Cortex of kidney (tissue), 1 donor: Measurements from ENCODE around the gene PGLYRP3.
"Not testable (repeated sequence)": the region's sequence is repeated elsewhere in the genome, so short reads cannot be mapped to it uniquely, and the experiment has no call there.

Experiments used
- DNase-seq: peaks from one replicate; lab custom pipeline; 2025; lab: John Stamatoyannopoulos, UW

PGLYRP3 gene

GRCh38 chr1:153348511-153349362, 36.0 kb upstream of the PGLYRP3 start, which contains the start of gene PGLYRP4:
TSS of gene PGLYRP4 (minus strand) at chr1:153348841. CDS start at chr1:153347932, 909 bp downstream.
- no peak for DNase-seq

- DNase-seq, result no peak
These were observed 35.1 kb upstream of the PGLYRP3 start for GRCh38 chr1:153347856-153348255.

- DNase-seq, result not testable (repeated sequence)
These were observed 34.3 kb upstream of the PGLYRP3 start for GRCh38 chr1:153347049-153347448.

GRCh38 chr1:153346077-153346723, 33.4 kb upstream of the PGLYRP3 start:
- no peak for DNase-seq

GRCh38 chr1:153345187-153346076, 32.7 kb upstream of the PGLYRP3 start:
- no peak for DNase-seq

GRCh38 chr1:153344718-153345025, 31.9 kb upstream of the PGLYRP3 start:
- DNase-seq, result no peak

GRCh38 chr1:153343811-153344717, 31.3 kb upstream of the PGLYRP3 start:
- DNase-seq, result no peak

GRCh38 chr1:153343040-153343681, 30.4 kb upstream of the PGLYRP3 start:
- no peak for DNase-seq

GRCh38 chr1:153342178-153342577, 29.4 kb upstream of the PGLYRP3 start:
- DNase-seq, result no peak

- DNase-seq, result no peak
These were observed 28.7 kb upstream of the PGLYRP3 start for GRCh38 chr1:153341431-153341934.

- no peak for DNase-seq
These were observed 27.6 kb upstream of the PGLYRP3 start for GRCh38 chr1:153340356-153340755.

- no peak for DNase-seq
These were observed 27.1 kb upstream of the PGLYRP3 start for GRCh38 chr1:153339802-153340201.

GRCh38 chr1:153337980-153338853, 25.5 kb upstream of the PGLYRP3 start:
- DNase-seq, result no peak

- DNase-seq, result no peak
These were observed 23.9 kb upstream of the PGLYRP3 start for GRCh38 chr1:153336650-153337049.

- DNase-seq, result no peak
These were observed 21.1 kb upstream of the PGLYRP3 start for GRCh38 chr1:153333902-153334301.

- no peak for DNase-seq
These were observed 12.2 kb upstream of the PGLYRP3 start for GRCh38 chr1:153324912-153325311.

GRCh38 chr1:153322568-153322967, 9.8 kb upstream of the PGLYRP3 start:
- DNase-seq, result no peak

GRCh38 chr1:153318145-153318544, 5.4 kb upstream of the PGLYRP3 start:
- DNase-seq, result not testable (repeated sequence)

GRCh38 chr1:153316013-153316412, 3.3 kb upstream of the PGLYRP3 start:
- not testable (repeated sequence) for DNase-seq

- DNase-seq, result not testable (repeated sequence)
These were observed 1.6 kb upstream of the PGLYRP3 start for GRCh38 chr1:153314388-153314787.
